CD4-positive, alpha-beta T cell treated with Interleukin-15 for 4 hours (primary cell): ENCODE results near the gene ALPK3.
A peak's percentile ranks its signal among the peaks of the same experiment; 100 is the strongest.

Experiments
- DNase-seq: peaks from one replicate; pipeline ENCODE4 v3.0.0-alpha.2; 2020; ENCODE audit warnings: low spot score

Gene ALPK3

GRCh38 chr15:84824260-84825007, 7.3 kb downstream of the ALPK3 start:
- DNase-seq, result no peak

- DNase-seq, result no peak
These were observed 9.2 kb downstream of the ALPK3 start for GRCh38 chr15:84826369-84826823.

- no peak for DNase-seq
These were observed 10.1 kb downstream of the ALPK3 start for GRCh38 chr15:84827246-84827645.

- no peak for DNase-seq
These were observed 11.1 kb downstream of the ALPK3 start for GRCh38 chr15:84828086-84828908.

GRCh38 chr15:84829428-84829827, 12.3 kb downstream of the ALPK3 start:
- no peak for DNase-seq

- no peak for DNase-seq
These were observed 12.9 kb downstream of the ALPK3 start for GRCh38 chr15:84830036-84830435.

GRCh38 chr15:84831028-84831427, 13.9 kb downstream of the ALPK3 start:
- DNase-seq, result no peak

- DNase-seq, result no peak
These were observed 14.5 kb downstream of the ALPK3 start for GRCh38 chr15:84831613-84832012.

- no peak for DNase-seq
These were observed 15.4 kb downstream of the ALPK3 start for GRCh38 chr15:84832448-84833040.

- DNase-seq, result no peak
These were observed 16.5 kb downstream of the ALPK3 start for GRCh38 chr15:84833447-84834228.

GRCh38 chr15:84834229-84834955, 17.2 kb downstream of the ALPK3 start:
- no peak for DNase-seq

- DNase-seq, result no peak
These were observed 17.8 kb downstream of the ALPK3 start for GRCh38 chr15:84834969-84835368.

GRCh38 chr15:84835661-84836337, 18.6 kb downstream of the ALPK3 start:
- DNase-seq, result no peak

- no peak for DNase-seq
These were observed 19.7 kb downstream of the ALPK3 start for GRCh38 chr15:84836844-84837243.

- DNase-seq, result no peak
These were observed 22.6 kb downstream of the ALPK3 start for GRCh38 chr15:84839714-84840113.

GRCh38 chr15:84840255-84840654, 23.1 kb downstream of the ALPK3 start:
- no peak for DNase-seq

GRCh38 chr15:84840741-84841429, 23.7 kb downstream of the ALPK3 start:
- DNase-seq, result no peak

GRCh38 chr15:84842781-84843180, 25.6 kb downstream of the ALPK3 start:
- no peak for DNase-seq

GRCh38 chr15:84844964-84845363, 27.8 kb downstream of the ALPK3 start:
- DNase-seq, result no peak

- DNase-seq, result peak; percentile 37
These were observed 28.5 kb downstream of the ALPK3 start for GRCh38 chr15:84845631-84846030.
